Fibroblast of peridontal ligament (primary cell): ENCODE data around the gene ZNF777.
"Not testable (repeated sequence)": the region's sequence is repeated elsewhere in the genome, so short reads cannot be mapped to it uniquely, and the experiment has no call there.

ENCODE experiments used
- DNase-seq: peaks from one replicate; pipeline ENCODE4 v3.0.0-alpha.2; 2010; ENCODE audit errors: extremely low read depth

ZNF777 gene

GRCh38 chr7:149455175-149455950 is 5.5 kb downstream of the ZNF777 start:
- no peak for DNase-seq

GRCh38 chr7:149454750-149455149 is 6.1 kb downstream of the ZNF777 start:
- no peak for DNase-seq

GRCh38 chr7:149454006-149454405 is 6.9 kb downstream of the ZNF777 start:
- no peak for DNase-seq

GRCh38 chr7:149450821-149451220 is 10.0 kb downstream of the ZNF777 start:
- DNase-seq, result no peak

GRCh38 chr7:149449897-149450296 is 11.0 kb downstream of the ZNF777 start:
- DNase-seq, result no peak

GRCh38 chr7:149448961-149449360 is 11.9 kb downstream of the ZNF777 start:
- no peak for DNase-seq

- DNase-seq, result not testable (repeated sequence)
These were observed 14.8 kb downstream of the ZNF777 start for GRCh38 chr7:149446026-149446425.

- DNase-seq, result no peak
These were observed 16.6 kb downstream of the ZNF777 start for GRCh38 chr7:149444287-149444686.

- DNase-seq, result no peak
These were observed 17.3 kb downstream of the ZNF777 start for GRCh38 chr7:149443523-149443922.

GRCh38 chr7:149442924-149443323 is 17.9 kb downstream of the ZNF777 start:
- no peak for DNase-seq

GRCh38 chr7:149440222-149440621 is 20.6 kb downstream of the ZNF777 start:
- no peak for DNase-seq

- DNase-seq, result no peak
These were observed 24.5 kb downstream of the ZNF777 start for GRCh38 chr7:149436358-149436757.

GRCh38 chr7:149433124-149433523 is 27.7 kb downstream of the ZNF777 start:
- DNase-seq, result no peak

GRCh38 chr7:149432121-149432691 is 28.7 kb downstream of the ZNF777 start:
- DNase-seq, result no peak

- DNase-seq, result no peak
These were observed 29.3 kb downstream of the ZNF777 start for GRCh38 chr7:149431486-149432120.

- DNase-seq, result no peak
These were observed 30.7 kb downstream of the ZNF777 start for GRCh38 chr7:149430192-149430591.

GRCh38 chr7:149427893-149428292 is 33.0 kb downstream of the ZNF777 start:
- DNase-seq, result no peak

- no peak for DNase-seq
These were observed 33.7 kb downstream of the ZNF777 start for GRCh38 chr7:149427096-149427680.

GRCh38 chr7:149423449-149424110 is 37.3 kb downstream of the ZNF777 start:
- no peak for DNase-seq

- DNase-seq, result no peak
These were observed 38.0 kb downstream of the ZNF777 start for GRCh38 chr7:149422914-149423301.

- peak; percentile 41 for DNase-seq
These were observed 38.5 kb downstream of the ZNF777 start for GRCh38 chr7:149422162-149422913.
